Neural cell (in vitro differentiated cells): ENCODE measurements around the gene DUSP5. TPM values are rescaled to one million over a fixed set of nuclear protein-coding genes. Genes with fewer than 3 reads are reported as not detected.

Experiments used
- H2AFZ ChIP-seq: fragments of 200-600, 300-800 bp; sonication (generic), shearing (Covaris generic); 2 replicates; pipeline ENCODE4 v1.6.0; 2014; ENCODE audit warnings: low read depth, mild to moderate bottlenecking, antibody characterized with exemption, low read length, moderate library complexity
- H3F3A ChIP-seq: fragments of 200-600 bp; shearing (Covaris generic); 2 replicates; pipeline ENCODE4 v1.6.1; 2016; ENCODE audit warnings: mild to moderate bottlenecking, moderate library complexity, mixed read lengths, antibody characterized with exemption, low read length; ENCODE audit not compliant: insufficient read depth, poor library complexity, severe bottlenecking
- H3K27ac ChIP-seq: fragments of 200-600, 300-800 bp; sonication (generic), shearing (Covaris generic); 2 replicates; pipeline ENCODE4 v1.5.1; 2014; ENCODE audit warnings: mild to moderate bottlenecking, low read length, moderate library complexity
- H3K27me3 ChIP-seq: fragments of 300-800, 200-600 bp; sonication (generic), shearing (Covaris generic); 2 replicates; pipeline ENCODE4 v1.6.0; 2014; ENCODE audit warnings: mild to moderate bottlenecking, low read depth, low read length, moderate library complexity; ENCODE audit not compliant: insufficient read depth
- H3K36me3 ChIP-seq: fragments of 300-800, 200-600 bp; sonication (generic), shearing (Covaris generic); 2 replicates; pipeline ENCODE4 v1.5.1; 2014; ENCODE audit warnings: mild to moderate bottlenecking, antibody characterized with exemption, low read length, moderate library complexity; ENCODE audit not compliant: insufficient read depth
- H3K4me2 ChIP-seq: fragments of 300-800, 200-600 bp; sonication (generic), shearing (Covaris generic); 2 replicates; pipeline ENCODE4 v1.6.0; 2014; ENCODE audit warnings: mild to moderate bottlenecking, low read length
- H3K4me3 ChIP-seq: fragments of 300-800, 200-600 bp; sonication (generic), shearing (Covaris generic); 2 replicates; pipeline ENCODE4 v1.5.1; 2014; ENCODE audit warnings: mild to moderate bottlenecking, low read length, moderate library complexity
- H3K79me2 ChIP-seq: fragments of 200-600 bp; shearing (Covaris generic); replicated peaks from 2 replicates; pipeline ENCODE4 v1.6.0; 2014; ENCODE audit warnings: mild to moderate bottlenecking, low read length, moderate library complexity; ENCODE audit not compliant: insufficient read depth
- H3K9ac ChIP-seq: fragments of 300-800, 200-600 bp; sonication (generic), shearing (Covaris generic); 2 replicates; pipeline ENCODE4 v1.6.1; 2016; ENCODE audit warnings: mild to moderate bottlenecking, low read length, mixed read lengths
- H3K9me2 ChIP-seq: fragments of 200-600 bp; shearing (Covaris generic); 2 replicates; pipeline ENCODE4 v1.6.1; 2016; ENCODE audit warnings: mild to moderate bottlenecking, low read length, mixed read lengths; ENCODE audit not compliant: insufficient read depth
- H3K9me3 ChIP-seq: fragments of 200-600, 300-800 bp; sonication (generic), shearing (Covaris generic); 2 replicates; pipeline ENCODE4 v1.6.1; 2016; ENCODE audit warnings: mild to moderate bottlenecking, mixed run types, low read length, moderate library complexity, mixed read lengths
- H4K20me1 ChIP-seq: fragments of 200-600 bp; shearing (Covaris generic); 2 replicates; pipeline ENCODE4 v1.6.1; 2016; ENCODE audit warnings: mild to moderate bottlenecking, mixed run types; ENCODE audit not compliant: insufficient read depth
- EP300 ChIP-seq: fragments of 450-650 bp; conservative IDR thresholded peaks from 2 replicates; pipeline ENCODE4 v1.6.1; 2014; ENCODE audit warnings: antibody characterized with exemption, mild to moderate bottlenecking, moderate library complexity; ENCODE audit not compliant: poor library complexity, severe bottlenecking
- EZH2 ChIP-seq: fragments of 200-600, 300-800 bp; shearing (Covaris generic), sonication (generic); IDR thresholded peaks from 2 replicates; pipeline ENCODE4 v1.6.1; 2014; ENCODE audit warnings: antibody characterized with exemption, low read length, borderline replicate concordance, mild to moderate bottlenecking; ENCODE audit not compliant: insufficient read depth, poor library complexity, severe bottlenecking
- MXI1 ChIP-seq: fragments of 450-650 bp; conservative IDR thresholded peaks from 2 replicates; pipeline ENCODE4 v1.6.1; 2014; ENCODE audit warnings: antibody characterized with exemption, mild to moderate bottlenecking; ENCODE audit not compliant: poor library complexity, severe bottlenecking
- POLR2AphosphoS5 ChIP-seq: IDR thresholded peaks from 2 replicates; pipeline ENCODE4 v1.6.1; 2012
- RAD21 ChIP-seq: fragments of 450-650 bp; conservative IDR thresholded peaks from 2 replicates; pipeline ENCODE4 v1.6.1; 2014; ENCODE audit warnings: antibody characterized with exemption, mild to moderate bottlenecking, moderate library complexity
- SMC3 ChIP-seq: fragments of 450-650 bp; conservative IDR thresholded peaks from 2 replicates; pipeline ENCODE4 v1.6.1; 2014; ENCODE audit warnings: antibody characterized with exemption, mild to moderate bottlenecking, moderate library complexity; ENCODE audit not compliant: poor library complexity
- TAF1 ChIP-seq: IDR thresholded peaks from 2 replicates; pipeline ENCODE4 v1.6.1; 2012; ENCODE audit warnings: low read depth
- polyA plus RNA-seq: library from polyadenylated mRNA; depleted of rRNA; stranded (reverse); fragments of >200 nt; gene quantifications from 2 replicates; pipeline ENCODE4 v1.2.3, GENCODE V29; 2014
- TF ChIP-seq, protein P1 (sequence below): IDR thresholded peaks from 2 replicates; pipeline ENCODE4 v1.6.1; 2012; ENCODE audit warnings: borderline replicate concordance
- TF ChIP-seq, protein P2 (sequence below): fragments of 450-650 bp; IDR thresholded peaks from 2 replicates; pipeline ENCODE4 v1.5.1; 2014; ENCODE audit warnings: antibody characterized with exemption, mild to moderate bottlenecking, moderate library complexity; ENCODE audit not compliant: poor library complexity, severe bottlenecking

Gene DUSP5
- polyA plus RNA-seq, 1 donor from 2014 or later = 2.2 TPM

DNA sequence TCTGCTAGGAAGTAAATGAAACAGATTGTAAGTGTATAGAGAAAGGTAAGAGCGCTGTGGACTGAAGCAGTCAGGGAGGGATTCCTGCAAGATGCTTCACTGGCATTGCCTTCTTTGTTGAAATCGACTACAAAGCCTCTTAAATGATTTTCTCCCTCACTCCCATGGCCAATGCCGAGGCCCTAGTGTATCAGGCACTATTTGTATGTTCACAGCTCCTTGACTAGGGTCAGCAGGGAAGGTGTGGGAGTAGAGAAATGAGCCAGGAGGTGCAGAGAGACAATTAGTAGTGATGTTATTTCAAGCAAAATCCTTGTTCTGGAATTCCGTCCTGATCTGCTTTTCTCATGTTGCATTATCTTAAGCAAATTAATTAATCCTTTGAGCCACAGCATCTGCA lies 22.9 kb upstream of the DUSP5 start:
- Histone ChIP-seq H3K9me3 (no peaks in the 10 kb centered on the region), H2AFZ (no peak overlapping the region), H3K9me2 (no peaks in the 10 kb centered on the region), H3K4me2 (no peak overlapping the region), H3K36me3 (no peaks in the 10 kb centered on the region), H3F3A (no peaks in the 10 kb centered on the region), H3K79me2 (no peaks in the 10 kb centered on the region), H3K27ac (no peak overlapping the region), H4K20me1 (no peaks in the 10 kb centered on the region), H3K27me3 (no peaks in the 10 kb centered on the region), H3K9ac (no peak overlapping the region), H3K4me3 (no peak overlapping the region)
- TF ChIP-seq RAD21 (no peak), MXI1 (no peak)

DNA sequence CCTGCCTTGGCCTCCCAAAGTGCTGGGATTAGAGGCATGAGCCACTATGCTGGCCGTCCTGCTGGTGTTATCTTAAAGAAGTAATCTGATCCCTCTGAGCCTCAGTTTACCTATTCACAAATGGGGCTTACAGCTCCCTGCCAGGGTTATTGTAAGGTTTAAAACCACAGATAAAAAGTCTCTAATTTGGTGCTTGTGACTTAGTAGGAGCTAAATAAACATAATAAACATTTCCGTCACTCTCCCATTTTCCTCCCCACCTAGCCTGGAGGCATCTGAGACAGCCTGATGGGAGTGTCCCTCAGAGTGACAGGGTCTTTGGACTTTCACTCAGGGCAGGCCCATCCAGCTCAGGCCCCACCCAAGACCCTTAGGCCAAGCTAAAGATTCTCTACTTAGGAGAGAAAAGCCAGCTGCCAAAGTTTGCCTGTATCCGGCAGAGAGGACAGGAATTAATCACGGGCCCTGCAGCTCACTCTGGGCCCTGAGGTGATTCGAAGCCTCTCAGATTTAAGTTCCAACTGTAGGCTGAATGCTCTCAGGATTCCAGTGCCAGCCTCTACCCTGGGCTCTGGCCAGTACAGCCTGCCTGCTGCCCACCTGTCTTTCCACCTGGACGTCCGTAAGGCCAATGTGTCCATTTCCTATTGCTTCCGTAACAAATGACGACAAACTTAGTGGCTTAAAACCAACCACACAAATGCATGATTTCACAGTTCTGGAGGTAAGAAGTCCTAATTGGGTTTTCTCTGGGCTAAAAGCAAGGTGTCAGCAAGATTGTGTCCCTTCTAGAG lies 21.8 kb upstream of the DUSP5 start:
- H3K36me3 ChIP-seq = no peaks in the 10 kb centered on the region
- H3K9ac ChIP-seq = no peak overlapping the region
- H2AFZ ChIP-seq = no peak overlapping the region
- H3K27ac ChIP-seq = no peak overlapping the region
- no peak overlapping the region for H3K4me3 ChIP-seq
- H4K20me1 ChIP-seq = no peaks in the 10 kb centered on the region
- no peaks in the 10 kb centered on the region for H3K27me3 ChIP-seq
- H3K79me2 ChIP-seq = no peaks in the 10 kb centered on the region
- no peak overlapping the region for H3K4me2 ChIP-seq
- TF ChIP-seq, protein P1, sequence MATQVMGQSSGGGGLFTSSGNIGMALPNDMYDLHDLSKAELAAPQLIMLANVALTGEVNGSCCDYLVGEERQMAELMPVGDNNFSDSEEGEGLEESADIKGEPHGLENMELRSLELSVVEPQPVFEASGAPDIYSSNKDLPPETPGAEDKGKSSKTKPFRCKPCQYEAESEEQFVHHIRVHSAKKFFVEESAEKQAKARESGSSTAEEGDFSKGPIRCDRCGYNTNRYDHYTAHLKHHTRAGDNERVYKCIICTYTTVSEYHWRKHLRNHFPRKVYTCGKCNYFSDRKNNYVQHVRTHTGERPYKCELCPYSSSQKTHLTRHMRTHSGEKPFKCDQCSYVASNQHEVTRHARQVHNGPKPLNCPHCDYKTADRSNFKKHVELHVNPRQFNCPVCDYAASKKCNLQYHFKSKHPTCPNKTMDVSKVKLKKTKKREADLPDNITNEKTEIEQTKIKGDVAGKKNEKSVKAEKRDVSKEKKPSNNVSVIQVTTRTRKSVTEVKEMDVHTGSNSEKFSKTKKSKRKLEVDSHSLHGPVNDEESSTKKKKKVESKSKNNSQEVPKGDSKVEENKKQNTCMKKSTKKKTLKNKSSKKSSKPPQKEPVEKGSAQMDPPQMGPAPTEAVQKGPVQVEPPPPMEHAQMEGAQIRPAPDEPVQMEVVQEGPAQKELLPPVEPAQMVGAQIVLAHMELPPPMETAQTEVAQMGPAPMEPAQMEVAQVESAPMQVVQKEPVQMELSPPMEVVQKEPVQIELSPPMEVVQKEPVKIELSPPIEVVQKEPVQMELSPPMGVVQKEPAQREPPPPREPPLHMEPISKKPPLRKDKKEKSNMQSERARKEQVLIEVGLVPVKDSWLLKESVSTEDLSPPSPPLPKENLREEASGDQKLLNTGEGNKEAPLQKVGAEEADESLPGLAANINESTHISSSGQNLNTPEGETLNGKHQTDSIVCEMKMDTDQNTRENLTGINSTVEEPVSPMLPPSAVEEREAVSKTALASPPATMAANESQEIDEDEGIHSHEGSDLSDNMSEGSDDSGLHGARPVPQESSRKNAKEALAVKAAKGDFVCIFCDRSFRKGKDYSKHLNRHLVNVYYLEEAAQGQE = no peak
- no peak for TF ChIP-seq EZH2
- TF ChIP-seq, protein P2, sequence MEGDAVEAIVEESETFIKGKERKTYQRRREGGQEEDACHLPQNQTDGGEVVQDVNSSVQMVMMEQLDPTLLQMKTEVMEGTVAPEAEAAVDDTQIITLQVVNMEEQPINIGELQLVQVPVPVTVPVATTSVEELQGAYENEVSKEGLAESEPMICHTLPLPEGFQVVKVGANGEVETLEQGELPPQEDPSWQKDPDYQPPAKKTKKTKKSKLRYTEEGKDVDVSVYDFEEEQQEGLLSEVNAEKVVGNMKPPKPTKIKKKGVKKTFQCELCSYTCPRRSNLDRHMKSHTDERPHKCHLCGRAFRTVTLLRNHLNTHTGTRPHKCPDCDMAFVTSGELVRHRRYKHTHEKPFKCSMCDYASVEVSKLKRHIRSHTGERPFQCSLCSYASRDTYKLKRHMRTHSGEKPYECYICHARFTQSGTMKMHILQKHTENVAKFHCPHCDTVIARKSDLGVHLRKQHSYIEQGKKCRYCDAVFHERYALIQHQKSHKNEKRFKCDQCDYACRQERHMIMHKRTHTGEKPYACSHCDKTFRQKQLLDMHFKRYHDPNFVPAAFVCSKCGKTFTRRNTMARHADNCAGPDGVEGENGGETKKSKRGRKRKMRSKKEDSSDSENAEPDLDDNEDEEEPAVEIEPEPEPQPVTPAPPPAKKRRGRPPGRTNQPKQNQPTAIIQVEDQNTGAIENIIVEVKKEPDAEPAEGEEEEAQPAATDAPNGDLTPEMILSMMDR = no peak
- TF ChIP-seq SMC3 = no peak
- no peak for TF ChIP-seq TAF1
- TF ChIP-seq RAD21 = no peak
- no peak for TF ChIP-seq MXI1
- no peak for TF ChIP-seq POLR2AphosphoS5
- TF ChIP-seq EP300 = no peak
- no peaks in the 10 kb centered on the region for H3K9me2 ChIP-seq
- H3F3A ChIP-seq = no peaks in the 10 kb centered on the region
- H3K9me3 ChIP-seq = no peaks in the 10 kb centered on the region
